HL-60 (cell line): Measurements from ENCODE around the gene S100PBP.
A peak's percentile ranks its signal among the peaks of the same experiment; 100 is the strongest.

Source experiments
- DNase-seq, 2 experiments: peaks; one replicate each; pipeline ENCODE4 v3.0.0-alpha.2; 2010 to 2020; ENCODE audit warnings: low read depth in 1 of 2, low spot score in 1 of 2
- H3K27ac ChIP-seq: fragments of 250-450 bp; sonication (Bioruptor Pico); replicated peaks from 2 replicates; pipeline ENCODE4 v1.5.1; 2020; ENCODE audit warnings: mild to moderate bottlenecking, moderate library complexity
- H3K27me3 ChIP-seq: fragments of 250-450 bp; sonication (Bioruptor Pico); 2 replicates; pipeline ENCODE4 v1.5.1; 2021; ENCODE audit warnings: mild to moderate bottlenecking, moderate library complexity; ENCODE audit not compliant: insufficient read depth, poor library complexity, severe bottlenecking
- H3K4me3 ChIP-seq: replicated peaks from 2 replicates; pipeline ENCODE4 v1.5.1; 2011; ENCODE audit warnings: mild to moderate bottlenecking, control low read depth, low read length; ENCODE audit not compliant: insufficient read depth
- GABPA ChIP-seq: IDR thresholded peaks from 2 replicates; pipeline ENCODE4 v1.6.1; 2012; ENCODE audit warnings: low read depth
- POLR2AphosphoS5 ChIP-seq: IDR thresholded peaks from 2 replicates; pipeline ENCODE4 v1.6.1; 2012; ENCODE audit warnings: low read depth
- REST ChIP-seq: IDR thresholded peaks from 2 replicates; pipeline ENCODE4 v1.6.1; 2012; ENCODE audit warnings: low read depth; ENCODE audit not compliant: insufficient replicate concordance
- SPI1 ChIP-seq: IDR thresholded peaks from 2 replicates; pipeline ENCODE4 v1.6.1; 2012; ENCODE audit warnings: low read depth, mild to moderate bottlenecking, borderline replicate concordance
- long read RNA-seq: library from polyadenylated mRNA; unstranded; transcript quantifications from one replicate; pipeline ENCODE4 v2.0.0, GENCODE V29; 2020
- TF ChIP-seq, protein P1 (sequence below): IDR thresholded peaks from one replicate; pipeline ENCODE4 v1.5.1; 2011; ENCODE audit warnings: low read length, control low read depth, inconsistent platforms; ENCODE audit not compliant: insufficient read depth

The S100PBP gene
- long read RNA-seq, full-length matches to known transcripts: 54 of 133 reads
- long read RNA-seq, partial matches to known transcripts: 27 of 133 reads
- long read RNA-seq, other reads (novel, unspliced or antisense): 52 of 133 reads

DNA sequence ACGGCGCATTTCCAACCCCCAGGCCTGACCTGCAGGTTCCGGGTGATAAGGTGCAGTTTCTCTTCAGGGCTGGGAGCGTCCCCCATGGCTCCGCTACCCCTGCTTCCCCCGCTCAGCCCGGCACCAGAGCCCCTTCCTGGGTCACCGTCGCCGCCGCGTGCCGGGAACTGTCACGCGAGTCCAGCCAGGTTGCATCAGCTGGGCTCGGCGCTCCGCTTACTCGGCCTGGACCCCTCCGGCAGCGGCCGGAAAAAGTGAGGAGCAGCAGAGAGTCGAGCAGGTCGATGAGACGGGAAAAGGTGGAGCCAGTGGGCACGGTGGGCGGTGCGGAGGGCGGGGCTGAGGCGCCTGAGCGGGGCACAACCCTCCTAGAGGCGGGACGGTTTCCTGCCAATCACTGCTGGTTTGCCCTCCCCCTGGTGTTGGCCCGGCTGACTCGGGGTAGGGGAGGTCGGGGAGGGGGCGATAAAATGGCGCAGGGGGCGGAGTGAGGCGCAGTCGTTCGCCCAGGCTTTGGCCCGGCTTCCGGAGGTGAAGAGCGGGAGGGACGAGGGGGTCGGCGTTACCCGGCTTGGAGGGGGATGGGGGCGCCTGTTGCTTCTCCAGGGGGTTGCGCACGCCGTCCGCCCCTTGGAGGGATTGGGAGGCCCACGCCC, at the start of gene S100PBP, which contains the start of gene YARS1:
TSS of gene S100PBP (plus strand) at position 495 of the 656 bp plus-strand sequence. CDS start 8,447 bp downstream, outside the sequence.
TSS of gene YARS1 (minus strand) at position 200 of the 656 bp plus-strand sequence. CDS start at position 86, 114 bp downstream.
- TF ChIP-seq SPI1 (peak; percentile 4; the same call in 1 of the 2 replicates), REST (peak; percentile 38), GABPA (no peak; the same call in 1 of the 2 replicates), POLR2AphosphoS5 (peak; percentile 92)
- TF ChIP-seq, protein P1, sequence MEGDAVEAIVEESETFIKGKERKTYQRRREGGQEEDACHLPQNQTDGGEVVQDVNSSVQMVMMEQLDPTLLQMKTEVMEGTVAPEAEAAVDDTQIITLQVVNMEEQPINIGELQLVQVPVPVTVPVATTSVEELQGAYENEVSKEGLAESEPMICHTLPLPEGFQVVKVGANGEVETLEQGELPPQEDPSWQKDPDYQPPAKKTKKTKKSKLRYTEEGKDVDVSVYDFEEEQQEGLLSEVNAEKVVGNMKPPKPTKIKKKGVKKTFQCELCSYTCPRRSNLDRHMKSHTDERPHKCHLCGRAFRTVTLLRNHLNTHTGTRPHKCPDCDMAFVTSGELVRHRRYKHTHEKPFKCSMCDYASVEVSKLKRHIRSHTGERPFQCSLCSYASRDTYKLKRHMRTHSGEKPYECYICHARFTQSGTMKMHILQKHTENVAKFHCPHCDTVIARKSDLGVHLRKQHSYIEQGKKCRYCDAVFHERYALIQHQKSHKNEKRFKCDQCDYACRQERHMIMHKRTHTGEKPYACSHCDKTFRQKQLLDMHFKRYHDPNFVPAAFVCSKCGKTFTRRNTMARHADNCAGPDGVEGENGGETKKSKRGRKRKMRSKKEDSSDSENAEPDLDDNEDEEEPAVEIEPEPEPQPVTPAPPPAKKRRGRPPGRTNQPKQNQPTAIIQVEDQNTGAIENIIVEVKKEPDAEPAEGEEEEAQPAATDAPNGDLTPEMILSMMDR: no peak
- peak within 1 kb of the TSS; percentile 90 for H3K4me3 ChIP-seq
- DNase-seq: peak; percentile 98 to 100
- peak within 1 kb of the TSS; percentile 94 for H3K27ac ChIP-seq
- H3K27me3 ChIP-seq: no peaks in the 10 kb centered on the region

DNA sequence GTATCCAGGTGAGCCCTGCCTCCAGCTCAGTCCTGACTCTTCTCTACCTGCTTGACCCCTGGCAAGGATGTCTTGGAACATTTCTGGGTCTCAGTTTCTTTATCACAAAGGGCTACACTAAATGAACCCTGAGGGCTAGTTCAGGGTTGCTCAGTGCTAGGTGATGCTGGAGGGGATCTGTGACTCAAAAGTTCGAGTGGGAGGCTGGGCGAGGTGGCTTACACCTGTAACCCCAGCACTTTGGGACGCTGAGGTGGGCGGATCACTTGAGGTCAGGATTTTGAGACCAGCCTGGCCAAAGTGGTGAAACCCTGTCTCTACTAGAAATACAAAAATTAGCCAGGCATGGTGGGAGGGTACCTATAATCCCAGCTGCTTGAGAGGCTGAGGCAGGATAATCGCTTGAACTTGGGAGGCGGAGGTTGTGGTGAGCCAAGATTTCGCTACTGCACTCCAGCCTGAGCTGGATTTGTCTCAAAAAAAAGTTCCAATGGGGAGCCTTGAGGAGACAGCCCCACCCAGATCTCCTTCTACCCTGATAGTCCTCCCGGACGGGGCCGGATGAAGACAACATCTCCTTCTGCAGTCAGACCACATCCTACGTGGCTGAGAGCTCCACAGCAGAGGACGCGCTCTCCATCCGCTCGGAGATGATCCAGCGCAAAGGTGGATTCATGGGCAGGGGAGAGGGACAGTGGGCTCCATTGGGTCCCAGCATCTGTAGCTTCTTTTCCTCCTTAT, 49.2 kb upstream of the S100PBP start:
- Histone ChIP-seq H3K27ac (no peak overlapping the region), H3K27me3 (no peaks in the 10 kb centered on the region), H3K4me3 (no peak overlapping the region)
- TF ChIP-seq POLR2AphosphoS5: no peak
- TF ChIP-seq SPI1: no peak
- TF ChIP-seq GABPA: no peak
- no peak for TF ChIP-seq REST
- TF ChIP-seq, protein P1: no peak
- no peak for DNase-seq

DNA sequence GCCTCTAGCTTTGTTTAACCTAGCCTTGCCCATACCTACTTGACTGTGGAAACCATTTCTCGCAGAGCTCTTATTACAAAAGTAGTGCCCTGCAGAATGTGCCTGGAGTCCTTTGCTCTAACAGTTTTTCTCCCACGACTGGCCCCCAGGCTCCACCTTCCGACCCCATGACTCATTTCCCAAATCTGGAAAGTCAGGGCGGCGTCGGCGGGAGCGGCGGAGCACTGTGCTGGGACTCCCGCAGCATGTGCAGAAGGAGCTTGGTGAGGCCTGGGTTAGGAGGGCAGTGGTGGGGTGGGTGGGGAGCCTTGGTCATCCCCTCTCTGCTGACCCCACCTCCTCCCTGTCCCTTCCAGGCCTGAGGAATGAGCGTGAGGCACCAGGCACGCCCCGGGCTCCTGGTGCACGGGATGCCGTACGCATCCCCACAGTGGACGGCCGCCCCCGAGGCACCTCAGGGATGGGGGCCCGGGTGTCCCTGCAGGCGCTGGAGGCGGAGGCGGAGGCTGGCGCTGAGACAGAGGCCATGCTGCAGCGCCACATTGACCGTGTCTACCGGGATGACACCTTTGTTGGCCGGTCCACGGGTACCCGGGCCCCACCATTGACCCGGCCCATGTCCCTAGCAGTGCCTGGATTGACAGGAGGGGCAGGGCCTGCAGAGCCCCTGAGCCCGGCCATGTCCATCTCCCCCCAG, 47.8 kb upstream of the S100PBP start:
- no peak for DNase-seq
- TF ChIP-seq, protein P1: no peak
- TF ChIP-seq REST (no peak), GABPA (no peak), SPI1 (no peak), POLR2AphosphoS5 (no peak)
- H3K4me3 ChIP-seq: no peak overlapping the region
- H3K27me3 ChIP-seq: no peaks in the 10 kb centered on the region
- no peak overlapping the region for H3K27ac ChIP-seq
